Measurements from ENCODE around the gene TPK1. TPM values are rescaled to one million over a fixed set of nuclear protein-coding genes. Genes with fewer than 3 reads are reported as not detected.

The TPK1 gene
- polyA plus RNA-seq, 1 donor from 2014 or later: 3.5 TPM

DNA sequence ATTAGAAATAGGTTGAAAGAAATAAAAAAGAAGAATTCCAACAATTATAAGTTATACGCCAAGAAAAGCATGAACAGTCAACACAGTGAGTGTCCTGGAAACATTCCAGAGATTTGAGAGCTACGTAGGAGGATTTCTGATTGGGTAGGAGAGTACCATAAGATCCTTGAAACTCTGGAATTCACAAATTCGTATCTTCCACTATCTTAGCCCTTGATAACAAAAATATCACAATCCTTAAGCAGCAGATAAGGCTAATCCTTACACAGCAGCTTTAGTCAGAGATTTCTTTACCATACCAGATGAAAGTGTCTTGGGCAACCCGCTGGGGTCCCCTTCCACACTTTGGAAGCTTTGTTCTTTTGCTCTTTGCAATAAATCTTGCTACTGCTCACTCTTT lies 8.2 kb downstream of the TPK1 start:
- H3K4me2 ChIP-seq (ENCODE audit: low read length): no peak overlapping the region
- H3K9me2 ChIP-seq (ENCODE audit: insufficient read depth, low read length): no peaks in the 10 kb centered on the region
- H3K27me3 ChIP-seq (ENCODE audit: insufficient read depth, low read depth, low read length): no peaks in the 10 kb centered on the region
- H3K27ac ChIP-seq (ENCODE audit: low read length): no peak overlapping the region
- no peaks in the 10 kb centered on the region for H4K20me1 ChIP-seq (ENCODE audit: insufficient read depth)
- H3K9me3 ChIP-seq (ENCODE audit: low read length): no peaks in the 10 kb centered on the region
- no peaks in the 10 kb centered on the region for H3K79me2 ChIP-seq (replicated peaks; ENCODE audit: insufficient read depth, low read length)
- H3K36me3 ChIP-seq (ENCODE audit: insufficient read depth, low read length): no peaks in the 10 kb centered on the region
- H2AFZ ChIP-seq (ENCODE audit: low read depth, low read length): no peak overlapping the region
- no peak overlapping the region for H3K9ac ChIP-seq (ENCODE audit: low read length)
- no peaks in the 10 kb centered on the region for H3F3A ChIP-seq (ENCODE audit: insufficient read depth, low read length, poor library complexity, severe bottlenecking)
- H3K4me3 ChIP-seq (ENCODE audit: low read length): no peak overlapping the region
- TF ChIP-seq POLR2AphosphoS5 (IDR thresholded peaks at IDR 0.05) (no peak), MXI1 (conservative IDR thresholded peaks at IDR 0.05; ENCODE audit: poor library complexity, severe bottlenecking) (no peak), SMC3 (conservative IDR thresholded peaks at IDR 0.05; ENCODE audit: poor library complexity) (no peak), EP300 (conservative IDR thresholded peaks at IDR 0.05; ENCODE audit: poor library complexity, severe bottlenecking) (no peak), TAF1 (IDR thresholded peaks at IDR 0.05; ENCODE audit: low read depth) (no peak), EZH2 (IDR thresholded peaks at IDR 0.05; ENCODE audit: borderline replicate concordance, insufficient read depth, low read length, poor library complexity, severe bottlenecking) (no peak), RAD21 (conservative IDR thresholded peaks at IDR 0.05) (no peak)
- TF ChIP-seq, protein P1, sequence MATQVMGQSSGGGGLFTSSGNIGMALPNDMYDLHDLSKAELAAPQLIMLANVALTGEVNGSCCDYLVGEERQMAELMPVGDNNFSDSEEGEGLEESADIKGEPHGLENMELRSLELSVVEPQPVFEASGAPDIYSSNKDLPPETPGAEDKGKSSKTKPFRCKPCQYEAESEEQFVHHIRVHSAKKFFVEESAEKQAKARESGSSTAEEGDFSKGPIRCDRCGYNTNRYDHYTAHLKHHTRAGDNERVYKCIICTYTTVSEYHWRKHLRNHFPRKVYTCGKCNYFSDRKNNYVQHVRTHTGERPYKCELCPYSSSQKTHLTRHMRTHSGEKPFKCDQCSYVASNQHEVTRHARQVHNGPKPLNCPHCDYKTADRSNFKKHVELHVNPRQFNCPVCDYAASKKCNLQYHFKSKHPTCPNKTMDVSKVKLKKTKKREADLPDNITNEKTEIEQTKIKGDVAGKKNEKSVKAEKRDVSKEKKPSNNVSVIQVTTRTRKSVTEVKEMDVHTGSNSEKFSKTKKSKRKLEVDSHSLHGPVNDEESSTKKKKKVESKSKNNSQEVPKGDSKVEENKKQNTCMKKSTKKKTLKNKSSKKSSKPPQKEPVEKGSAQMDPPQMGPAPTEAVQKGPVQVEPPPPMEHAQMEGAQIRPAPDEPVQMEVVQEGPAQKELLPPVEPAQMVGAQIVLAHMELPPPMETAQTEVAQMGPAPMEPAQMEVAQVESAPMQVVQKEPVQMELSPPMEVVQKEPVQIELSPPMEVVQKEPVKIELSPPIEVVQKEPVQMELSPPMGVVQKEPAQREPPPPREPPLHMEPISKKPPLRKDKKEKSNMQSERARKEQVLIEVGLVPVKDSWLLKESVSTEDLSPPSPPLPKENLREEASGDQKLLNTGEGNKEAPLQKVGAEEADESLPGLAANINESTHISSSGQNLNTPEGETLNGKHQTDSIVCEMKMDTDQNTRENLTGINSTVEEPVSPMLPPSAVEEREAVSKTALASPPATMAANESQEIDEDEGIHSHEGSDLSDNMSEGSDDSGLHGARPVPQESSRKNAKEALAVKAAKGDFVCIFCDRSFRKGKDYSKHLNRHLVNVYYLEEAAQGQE (IDR thresholded peaks at IDR 0.05; ENCODE audit: borderline replicate concordance): no peak
- TF ChIP-seq, protein P2, sequence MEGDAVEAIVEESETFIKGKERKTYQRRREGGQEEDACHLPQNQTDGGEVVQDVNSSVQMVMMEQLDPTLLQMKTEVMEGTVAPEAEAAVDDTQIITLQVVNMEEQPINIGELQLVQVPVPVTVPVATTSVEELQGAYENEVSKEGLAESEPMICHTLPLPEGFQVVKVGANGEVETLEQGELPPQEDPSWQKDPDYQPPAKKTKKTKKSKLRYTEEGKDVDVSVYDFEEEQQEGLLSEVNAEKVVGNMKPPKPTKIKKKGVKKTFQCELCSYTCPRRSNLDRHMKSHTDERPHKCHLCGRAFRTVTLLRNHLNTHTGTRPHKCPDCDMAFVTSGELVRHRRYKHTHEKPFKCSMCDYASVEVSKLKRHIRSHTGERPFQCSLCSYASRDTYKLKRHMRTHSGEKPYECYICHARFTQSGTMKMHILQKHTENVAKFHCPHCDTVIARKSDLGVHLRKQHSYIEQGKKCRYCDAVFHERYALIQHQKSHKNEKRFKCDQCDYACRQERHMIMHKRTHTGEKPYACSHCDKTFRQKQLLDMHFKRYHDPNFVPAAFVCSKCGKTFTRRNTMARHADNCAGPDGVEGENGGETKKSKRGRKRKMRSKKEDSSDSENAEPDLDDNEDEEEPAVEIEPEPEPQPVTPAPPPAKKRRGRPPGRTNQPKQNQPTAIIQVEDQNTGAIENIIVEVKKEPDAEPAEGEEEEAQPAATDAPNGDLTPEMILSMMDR (IDR thresholded peaks at IDR 0.05; ENCODE audit: poor library complexity, severe bottlenecking): no peak

DNA sequence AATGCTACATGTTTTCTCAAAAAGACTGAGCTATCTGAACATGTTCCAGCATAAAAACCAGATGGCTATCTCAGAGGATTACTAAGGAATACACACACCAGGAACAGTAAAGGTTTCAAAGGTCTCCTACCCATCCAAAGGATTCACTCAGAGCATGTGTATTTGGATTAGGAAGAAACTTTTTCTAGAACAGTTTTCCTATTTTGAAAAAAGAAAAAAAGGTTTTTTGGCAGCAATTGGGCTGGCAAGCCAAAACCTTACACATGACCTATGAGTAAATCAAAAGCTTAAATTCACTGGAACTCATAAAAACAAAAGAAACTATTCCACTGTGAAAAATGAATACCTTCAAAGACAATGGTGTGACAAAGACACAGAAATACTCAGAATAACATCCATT lies 9.6 kb downstream of the TPK1 start:
- no peak overlapping the region for H3K4me3 ChIP-seq (ENCODE audit: low read length)
- no peak overlapping the region for H3K4me2 ChIP-seq (ENCODE audit: low read length)
- no peak overlapping the region for H2AFZ ChIP-seq (ENCODE audit: low read depth, low read length)

More for the DNA sequence above, 9.6 kb downstream of the TPK1 start:
- Histone ChIP-seq H3K79me2 (replicated peaks; ENCODE audit: insufficient read depth, low read length) (no peaks in the 10 kb centered on the region), H3K9ac (ENCODE audit: low read length) (no peak overlapping the region), H3K9me3 (ENCODE audit: low read length) (no peaks in the 10 kb centered on the region), H3K27ac (ENCODE audit: low read length) (no peak overlapping the region), H3K36me3 (ENCODE audit: insufficient read depth, low read length) (no peaks in the 10 kb centered on the region), H4K20me1 (ENCODE audit: insufficient read depth) (no peaks in the 10 kb centered on the region), H3K9me2 (ENCODE audit: insufficient read depth, low read length) (no peaks in the 10 kb centered on the region), H3K27me3 (ENCODE audit: insufficient read depth, low read depth, low read length) (no peaks in the 10 kb centered on the region), H3F3A (ENCODE audit: insufficient read depth, low read length, poor library complexity, severe bottlenecking) (no peaks in the 10 kb centered on the region)
- no peak for TF ChIP-seq SMC3 (conservative IDR thresholded peaks at IDR 0.05; ENCODE audit: poor library complexity)
- TF ChIP-seq, protein P2 (IDR thresholded peaks at IDR 0.05; ENCODE audit: poor library complexity, severe bottlenecking): no peak
- no peak for TF ChIP-seq POLR2AphosphoS5 (IDR thresholded peaks at IDR 0.05)
- no peak for TF ChIP-seq MXI1 (conservative IDR thresholded peaks at IDR 0.05; ENCODE audit: poor library complexity, severe bottlenecking)
- TF ChIP-seq EP300 (conservative IDR thresholded peaks at IDR 0.05; ENCODE audit: poor library complexity, severe bottlenecking): no peak
- TF ChIP-seq, protein P1 (IDR thresholded peaks at IDR 0.05; ENCODE audit: borderline replicate concordance): no peak
- no peak for TF ChIP-seq TAF1 (IDR thresholded peaks at IDR 0.05; ENCODE audit: low read depth)
- no peak for TF ChIP-seq RAD21 (conservative IDR thresholded peaks at IDR 0.05)
